Caco-2 (cell line): ENCODE results near the gene IL19. TPM values are rescaled to one million over a fixed set of nuclear protein-coding genes. Genes with fewer than 3 reads are reported as not detected.

ENCODE experiments used
- BruUV-seq: library from RNA; stranded (reverse); fragments of 400-500 nt; replicated peaks from 2 replicates; lab custom pipeline; 2021; lab: Mats Ljungman, UMichigan
- CTCF ChIA-PET: fragments of 300-600 bp; sonication (Branson Sonifier 250); formaldehyde crosslinking; loops from one replicate; lab custom pipeline; 2022; ENCODE audit warnings: antibody characterized with exemption; lab: Charles Lee
- POLR2A ChIA-PET: fragments of 300-600 bp; sonication (Branson Sonifier 250); formaldehyde crosslinking; loops from one replicate; lab custom pipeline; 2022; ENCODE audit warnings: antibody characterized with exemption; lab: Charles Lee
- DNase-seq, 2 experiments: peaks; one replicate each; pipeline versions ENCODE4 v3.0.0 to v3.0.0-alpha.2; 2020 to 2022
- H3K27me3 ChIP-seq: replicated peaks from 2 replicates; pipeline ENCODE4 v1.6.0; 2011; ENCODE audit warnings: low read length; ENCODE audit not compliant: control insufficient read depth, insufficient read depth
- H3K36me3 ChIP-seq: 2 replicates; pipeline ENCODE4 v1.5.1; 2011; ENCODE audit warnings: low read length; ENCODE audit not compliant: control insufficient read depth, insufficient read depth
- H3K4me1 ChIP-seq: fragments of 250-450 bp; sonication (Bioruptor Pico); 2 replicates; pipeline ENCODE4 v1.5.1; 2020; ENCODE audit warnings: mild to moderate bottlenecking
- H3K4me3 ChIP-seq: 2 replicates; pipeline ENCODE4 v1.5.1; 2011; ENCODE audit warnings: low read depth, mild to moderate bottlenecking, control low read depth, low read length
- H3K9me3 ChIP-seq: fragments of 250-450 bp; sonication (Bioruptor Pico); 2 replicates; pipeline ENCODE4 v1.5.1; 2020; ENCODE audit warnings: mild to moderate bottlenecking, moderate library complexity
- H3K27ac Mint-ChIP-seq: one replicate; pipeline ENCODE4 v1.8.0; 2022; ENCODE audit warnings: mixed read lengths; ENCODE audit not compliant: unreplicated experiment
- H3K27me3 Mint-ChIP-seq: one replicate; pipeline ENCODE4 v1.8.0; 2022; ENCODE audit warnings: mixed read lengths; ENCODE audit not compliant: insufficient read depth, unreplicated experiment
- H3K36me3 Mint-ChIP-seq: one replicate; pipeline ENCODE4 v1.8.0; 2022; ENCODE audit warnings: mild to moderate bottlenecking, mixed read lengths; ENCODE audit not compliant: insufficient read depth, unreplicated experiment
- H3K4me1 Mint-ChIP-seq: one replicate; pipeline ENCODE4 v1.8.0; 2022; ENCODE audit warnings: low read depth, mixed read lengths; ENCODE audit not compliant: unreplicated experiment
- H3K4me3 Mint-ChIP-seq: one replicate; pipeline ENCODE4 v1.8.0; 2022; ENCODE audit warnings: mild to moderate bottlenecking, moderate library complexity, mixed read lengths; ENCODE audit not compliant: unreplicated experiment
- H3K9me3 Mint-ChIP-seq: one replicate; pipeline ENCODE4 v1.8.0; 2022; ENCODE audit warnings: mixed read lengths; ENCODE audit not compliant: unreplicated experiment
- intact Hi-C: fragments of 100-400 bp; cut with micrococcal nuclease; formaldehyde crosslinking; loops from one replicate; pipeline ENCODE4 v1.10.0; 2022; ENCODE audit not compliant: unreplicated experiment
- total RNA-seq: library from RNA; stranded (reverse); gene quantifications from 2 replicates; pipeline ENCODE4 v1.2.3, GENCODE V29; 2022
- TF ChIP-seq, protein P1 (sequence below), 2 experiments: fragments of 200-600 bp in 1 of 2; IDR thresholded peaks; 1 replicate in 1 of 2; 2 replicates in 1 of 2; pipeline versions ENCODE4 v1.5.1 to v1.8.0; 2011 to 2022; ENCODE audit warnings: antibody characterized with exemption in 1 of 2, control low read depth in 1 of 2, inconsistent platforms in 1 of 2, low read depth in 1 of 2, low read length in 1 of 2, mild to moderate bottlenecking in 1 of 2, moderate library complexity in 1 of 2; ENCODE audit not compliant: insufficient read depth in 1 of 2, severe bottlenecking in 1 of 2, unreplicated experiment in 1 of 2

IL19 gene
- total RNA-seq, 1 experiment from 2014 or later, result not detected

DNA sequence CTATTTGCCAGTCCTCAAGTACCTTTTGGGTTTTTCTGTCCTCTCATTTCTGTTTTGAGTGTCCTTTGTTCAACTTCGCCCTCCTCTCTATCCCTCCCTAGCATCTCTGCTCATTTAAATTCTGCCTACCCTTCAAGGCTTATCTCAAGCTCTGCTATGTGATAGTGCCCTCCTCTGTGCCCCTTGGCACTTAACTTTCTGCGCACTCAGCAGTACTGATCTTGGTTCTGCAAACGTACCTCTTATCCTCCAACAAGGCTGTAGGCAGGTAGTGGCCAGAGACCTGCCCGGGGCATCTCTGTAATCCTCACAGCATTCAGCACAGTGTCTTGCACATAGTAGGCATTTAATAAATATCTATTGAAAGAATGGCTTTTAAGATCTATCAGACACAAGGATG is 89.6 kb downstream of the IL19 start:
- H3K4me1 Mint-ChIP-seq, result no peaks in the 10 kb centered on the region
- Histone ChIP-seq H3K36me3 (no peaks in the 10 kb centered on the region), H3K27me3 (no peaks in the 10 kb centered on the region), H3K9me3 (no peaks in the 10 kb centered on the region), H3K4me3 (no peak overlapping the region), H3K4me1 (no peaks in the 10 kb centered on the region)
- H3K9me3 Mint-ChIP-seq, result peaks cover 6% of the 10 kb centered on the region
- H3K4me3 Mint-ChIP-seq, result no peak overlapping the region
- TF ChIP-seq, protein P1, sequence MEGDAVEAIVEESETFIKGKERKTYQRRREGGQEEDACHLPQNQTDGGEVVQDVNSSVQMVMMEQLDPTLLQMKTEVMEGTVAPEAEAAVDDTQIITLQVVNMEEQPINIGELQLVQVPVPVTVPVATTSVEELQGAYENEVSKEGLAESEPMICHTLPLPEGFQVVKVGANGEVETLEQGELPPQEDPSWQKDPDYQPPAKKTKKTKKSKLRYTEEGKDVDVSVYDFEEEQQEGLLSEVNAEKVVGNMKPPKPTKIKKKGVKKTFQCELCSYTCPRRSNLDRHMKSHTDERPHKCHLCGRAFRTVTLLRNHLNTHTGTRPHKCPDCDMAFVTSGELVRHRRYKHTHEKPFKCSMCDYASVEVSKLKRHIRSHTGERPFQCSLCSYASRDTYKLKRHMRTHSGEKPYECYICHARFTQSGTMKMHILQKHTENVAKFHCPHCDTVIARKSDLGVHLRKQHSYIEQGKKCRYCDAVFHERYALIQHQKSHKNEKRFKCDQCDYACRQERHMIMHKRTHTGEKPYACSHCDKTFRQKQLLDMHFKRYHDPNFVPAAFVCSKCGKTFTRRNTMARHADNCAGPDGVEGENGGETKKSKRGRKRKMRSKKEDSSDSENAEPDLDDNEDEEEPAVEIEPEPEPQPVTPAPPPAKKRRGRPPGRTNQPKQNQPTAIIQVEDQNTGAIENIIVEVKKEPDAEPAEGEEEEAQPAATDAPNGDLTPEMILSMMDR (IDR thresholded peaks at IDR 0.05; ENCODE audit: insufficient read depth in 1 of 2, low read depth in 1 of 2, low read length in 1 of 2, severe bottlenecking in 1 of 2, unreplicated experiment in 1 of 2), result no peak
- no TSS peak for BruUV-seq
- H3K27ac Mint-ChIP-seq, result no peak overlapping the region
- H3K27me3 Mint-ChIP-seq, result peaks cover 11% of the 10 kb centered on the region
- ChIA-PET CTCF (no interaction called here), POLR2A (no interaction called here)
- intact Hi-C loops, result no loop called here
- no peak for DNase-seq
- no peaks in the 10 kb centered on the region for H3K36me3 Mint-ChIP-seq

DNA sequence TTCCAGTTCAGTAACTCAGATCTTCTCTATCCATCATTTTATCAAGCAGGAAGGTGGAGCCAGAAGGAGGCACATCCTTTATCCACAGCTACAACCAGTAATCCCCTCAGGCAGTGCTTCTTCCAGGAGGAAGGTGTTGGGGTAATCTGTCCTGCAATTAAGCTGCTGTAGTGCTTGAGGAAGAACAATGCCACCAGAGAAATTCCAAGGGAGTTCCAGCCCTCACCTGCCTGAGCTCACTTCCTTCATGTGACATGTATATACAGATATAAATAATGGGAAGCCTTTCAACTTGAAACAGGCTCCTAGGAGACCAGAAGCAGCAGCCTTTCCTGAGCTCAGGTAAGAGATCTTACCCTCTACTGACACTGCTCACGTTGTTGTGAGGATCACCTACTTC is 92.7 kb downstream of the IL19 start:
- Mint-ChIP-seq H3K27me3 (peaks cover 11% of the 10 kb centered on the region), H3K27ac (no peak overlapping the region), H3K9me3 (peaks cover 6% of the 10 kb centered on the region), H3K4me3 (no peak overlapping the region), H3K36me3 (no peaks in the 10 kb centered on the region), H3K4me1 (no peaks in the 10 kb centered on the region)
- no peaks in the 10 kb centered on the region for H3K27me3 ChIP-seq
- TF ChIP-seq, protein P1 (IDR thresholded peaks at IDR 0.05; ENCODE audit: insufficient read depth in 1 of 2, low read depth in 1 of 2, low read length in 1 of 2, severe bottlenecking in 1 of 2, unreplicated experiment in 1 of 2), result no peak
- POLR2A ChIA-PET, result no interaction called here
- H3K9me3 ChIP-seq, result no peaks in the 10 kb centered on the region
- H3K4me3 ChIP-seq, result no peak overlapping the region
- DNase-seq, result no peak
- no TSS peak for BruUV-seq
- CTCF ChIA-PET, result interaction anchor here (1.6 kb wide), 1 partner anchor 49 kb away, joined by 7 read pairs; no protein-coding TSS in a partner anchor
- H3K36me3 ChIP-seq, result no peaks in the 10 kb centered on the region
- no peaks in the 10 kb centered on the region for H3K4me1 ChIP-seq
- intact Hi-C loops, result no loop called here

DNA sequence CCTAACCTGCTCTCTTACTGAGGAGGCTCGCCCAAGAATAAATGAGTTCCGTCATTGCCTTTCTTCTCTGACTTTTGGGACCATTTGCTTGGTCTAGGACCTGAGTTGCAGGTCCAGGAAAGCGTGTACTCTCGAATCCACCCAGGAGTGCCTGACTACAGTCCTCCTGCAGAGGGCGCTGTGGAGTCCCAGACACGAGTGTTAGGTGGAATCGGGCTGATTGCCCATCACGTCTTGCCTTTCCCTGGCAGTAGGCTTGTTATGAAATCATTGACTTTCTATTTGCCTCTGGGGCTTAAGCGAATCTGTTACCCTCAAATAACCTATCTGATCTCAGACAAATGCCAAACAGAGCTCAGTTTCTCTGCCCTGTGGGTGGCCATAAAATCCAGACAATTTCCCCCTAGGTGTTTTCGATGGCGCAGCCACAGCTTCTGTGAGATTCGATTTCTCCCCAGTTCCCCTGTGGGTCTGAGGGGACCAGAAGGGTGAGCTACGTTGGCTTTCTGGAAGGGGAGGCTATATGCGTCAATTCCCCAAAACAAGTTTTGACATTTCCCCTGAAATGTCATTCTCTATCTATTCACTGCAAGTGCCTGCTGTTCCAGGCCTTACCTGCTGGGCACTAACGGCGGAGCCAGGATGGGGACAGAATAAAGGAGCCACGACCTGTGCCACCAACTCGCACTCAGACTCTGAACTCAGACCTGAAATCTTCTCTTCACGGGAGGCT is 94.5 kb downstream of the IL19 start, which contains the start of gene IL20:
TSS of gene IL20 (plus strand) at position 685 of the 733 bp plus-strand sequence. CDS start 230 bp downstream, outside the sequence.
- H3K27ac Mint-ChIP-seq, result no peak within 1 kb of the TSS
- Histone ChIP-seq H3K36me3 (no peaks in the 10 kb centered on the region), H3K4me3 (no peak within 1 kb of the TSS), H3K4me1 (no peaks in the 10 kb centered on the region), H3K9me3 (no peaks in the 10 kb centered on the region), H3K27me3 (no peaks in the 10 kb centered on the region)
- intact Hi-C loops, result loop anchor here (1.0 to 5.0 kb wide), 2 partner anchors 47 to 117 kb away; no protein-coding TSS in a partner anchor
- CTCF ChIA-PET, result interaction anchor here (0.7 kb wide), 1 partner anchor 67 kb away, joined by 3 read pairs; no protein-coding TSS in a partner anchor
- TF ChIP-seq, protein P1 (IDR thresholded peaks at IDR 0.05; ENCODE audit: insufficient read depth in 1 of 2, low read depth in 1 of 2, low read length in 1 of 2, severe bottlenecking in 1 of 2, unreplicated experiment in 1 of 2), result peak; percentile 71 to 73
- peak; percentile 65 to 73 for DNase-seq
- no TSS peak for BruUV-seq
- peaks cover 15% of the 10 kb centered on the region for H3K27me3 Mint-ChIP-seq
- POLR2A ChIA-PET, result no interaction called here
- H3K36me3 Mint-ChIP-seq, result no peaks in the 10 kb centered on the region
- H3K9me3 Mint-ChIP-seq, result peaks cover 3% of the 10 kb centered on the region
- H3K4me1 Mint-ChIP-seq, result no peaks in the 10 kb centered on the region
- H3K4me3 Mint-ChIP-seq, result no peak within 1 kb of the TSS
